Testis (tissue), 2 donors: ENCODE data around the gene NTNG2.

Experiments used
- POLR2A ChIP-seq: fragments of 450-650 bp; IDR thresholded peaks from one replicate; pipeline ENCODE4 v1.6.1; 2017; ENCODE audit warnings: antibody characterized with exemption, mild to moderate bottlenecking, moderate library complexity
- TF ChIP-seq, protein P1 (sequence below), 3 experiments: fragments of 450-650 bp in 2 of 3; fragments of 200-600 bp in 1 of 3; sonication (generic) in 1 of 3; IDR thresholded peaks; one replicate each; pipeline ENCODE4 v1.5.1; 2016 to 2019; ENCODE audit warnings: antibody characterized with exemption in 3 of 3, mild to moderate bottlenecking in 2 of 3, moderate library complexity in 1 of 3

DNA sequence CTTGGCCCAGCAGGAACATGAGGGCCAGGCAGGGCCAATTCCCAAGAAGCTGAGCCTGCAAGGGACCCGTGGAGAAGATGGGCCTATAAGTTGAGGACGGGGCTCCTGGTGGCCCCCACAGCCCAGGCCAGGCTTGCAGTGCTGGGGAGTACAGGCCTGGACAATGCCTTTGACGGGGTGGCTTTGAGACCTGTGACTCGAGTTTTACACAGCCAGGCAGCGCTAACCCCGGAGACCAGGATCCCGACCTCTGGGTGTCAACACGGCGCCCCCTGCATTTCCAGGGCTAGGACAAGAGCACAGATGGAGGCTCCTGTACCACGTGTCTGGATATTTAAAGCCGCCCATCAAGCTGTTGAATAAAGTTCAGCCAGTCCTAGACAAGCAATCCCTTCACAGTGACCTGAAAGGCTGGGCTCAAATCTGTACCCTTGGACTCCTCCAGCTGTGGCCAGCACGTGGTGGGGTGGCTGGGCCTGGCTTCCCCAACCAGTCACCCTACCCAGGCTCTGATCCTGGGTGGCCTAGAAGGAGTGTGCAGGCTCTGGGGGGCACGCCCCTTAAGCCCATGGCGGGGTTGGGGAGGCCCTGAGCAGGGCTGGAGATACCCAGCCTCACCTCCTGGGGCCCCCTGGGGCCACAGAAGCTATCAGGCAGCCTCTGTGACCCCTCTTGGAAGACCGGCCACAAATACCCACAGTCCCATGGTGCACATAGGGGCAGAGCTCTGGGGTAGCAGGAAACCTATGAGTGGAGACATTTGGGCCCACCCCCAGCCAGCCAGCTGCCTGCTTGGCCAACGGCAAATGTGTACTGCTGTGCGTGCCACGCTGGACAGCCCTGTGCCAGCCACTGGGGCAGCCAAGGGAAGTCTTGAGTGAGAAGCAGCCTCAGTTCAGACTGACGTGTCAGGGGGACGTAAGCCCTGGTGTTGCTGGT is 88.7 kb downstream of the NTNG2 start:
- no peak for TF ChIP-seq POLR2A
- TF ChIP-seq, protein P1, sequence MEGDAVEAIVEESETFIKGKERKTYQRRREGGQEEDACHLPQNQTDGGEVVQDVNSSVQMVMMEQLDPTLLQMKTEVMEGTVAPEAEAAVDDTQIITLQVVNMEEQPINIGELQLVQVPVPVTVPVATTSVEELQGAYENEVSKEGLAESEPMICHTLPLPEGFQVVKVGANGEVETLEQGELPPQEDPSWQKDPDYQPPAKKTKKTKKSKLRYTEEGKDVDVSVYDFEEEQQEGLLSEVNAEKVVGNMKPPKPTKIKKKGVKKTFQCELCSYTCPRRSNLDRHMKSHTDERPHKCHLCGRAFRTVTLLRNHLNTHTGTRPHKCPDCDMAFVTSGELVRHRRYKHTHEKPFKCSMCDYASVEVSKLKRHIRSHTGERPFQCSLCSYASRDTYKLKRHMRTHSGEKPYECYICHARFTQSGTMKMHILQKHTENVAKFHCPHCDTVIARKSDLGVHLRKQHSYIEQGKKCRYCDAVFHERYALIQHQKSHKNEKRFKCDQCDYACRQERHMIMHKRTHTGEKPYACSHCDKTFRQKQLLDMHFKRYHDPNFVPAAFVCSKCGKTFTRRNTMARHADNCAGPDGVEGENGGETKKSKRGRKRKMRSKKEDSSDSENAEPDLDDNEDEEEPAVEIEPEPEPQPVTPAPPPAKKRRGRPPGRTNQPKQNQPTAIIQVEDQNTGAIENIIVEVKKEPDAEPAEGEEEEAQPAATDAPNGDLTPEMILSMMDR (IDR thresholded peaks at IDR 0.05) = no peak
